Activated T-cell treated with anti-CD3 and anti-CD28 coated beads, Interleukin-2, amount 50 U/mL, for 24 hours (primary cell): Measurements from ENCODE around the gene NDUFB10.
"Not testable (repeated sequence)": the region's sequence is repeated elsewhere in the genome, so short reads cannot be mapped to it uniquely, and the experiment has no call there.

Experiments used
- DNase-seq: peaks from one replicate; pipeline ENCODE4 v3.0.0-alpha.2; 2020
- H3K27ac Mint-ChIP-seq: 2 replicates; pipeline ENCODE4 v1.8.0; 2020; ENCODE audit warnings: mild to moderate bottlenecking, mixed read lengths
- H3K27me3 Mint-ChIP-seq: 2 replicates; pipeline ENCODE4 v1.8.0; 2020; ENCODE audit warnings: mixed read lengths
- H3K36me3 Mint-ChIP-seq: 2 replicates; pipeline ENCODE4 v1.8.0; 2020; ENCODE audit warnings: low read depth, mixed read lengths
- H3K4me1 Mint-ChIP-seq: 2 replicates; pipeline ENCODE4 v1.8.0; 2020; ENCODE audit warnings: low read depth, mixed read lengths
- H3K4me3 Mint-ChIP-seq: 2 replicates; pipeline ENCODE4 v1.8.0; 2020; ENCODE audit warnings: mild to moderate bottlenecking, moderate library complexity, mixed read lengths
- H3K9me3 Mint-ChIP-seq: 2 replicates; pipeline ENCODE4 v1.8.0; 2020; ENCODE audit warnings: mixed read lengths

The NDUFB10 gene

DNA sequence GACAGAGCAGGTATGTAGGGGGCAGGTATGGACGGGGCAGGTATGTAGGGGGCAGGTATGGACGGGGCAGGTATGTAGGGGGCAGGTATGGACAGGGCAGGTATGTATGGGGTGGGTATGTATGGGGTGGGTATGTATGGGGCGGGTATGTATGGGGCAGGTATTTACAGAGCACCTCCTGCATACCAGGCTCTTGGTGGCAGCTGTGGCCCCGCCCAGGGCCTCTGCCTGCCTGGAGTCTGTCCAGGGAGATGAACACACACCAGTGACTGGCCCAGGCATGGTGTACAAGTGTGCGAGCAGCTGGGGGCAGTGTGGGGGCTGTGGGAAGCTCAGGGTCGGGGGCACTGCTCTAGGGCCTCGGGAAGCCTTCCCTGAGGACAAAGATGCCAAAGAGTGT, 9.3 kb upstream of the NDUFB10 start:
- no peak for DNase-seq
- no peaks in the 10 kb centered on the region for H3K36me3 Mint-ChIP-seq

DNA sequence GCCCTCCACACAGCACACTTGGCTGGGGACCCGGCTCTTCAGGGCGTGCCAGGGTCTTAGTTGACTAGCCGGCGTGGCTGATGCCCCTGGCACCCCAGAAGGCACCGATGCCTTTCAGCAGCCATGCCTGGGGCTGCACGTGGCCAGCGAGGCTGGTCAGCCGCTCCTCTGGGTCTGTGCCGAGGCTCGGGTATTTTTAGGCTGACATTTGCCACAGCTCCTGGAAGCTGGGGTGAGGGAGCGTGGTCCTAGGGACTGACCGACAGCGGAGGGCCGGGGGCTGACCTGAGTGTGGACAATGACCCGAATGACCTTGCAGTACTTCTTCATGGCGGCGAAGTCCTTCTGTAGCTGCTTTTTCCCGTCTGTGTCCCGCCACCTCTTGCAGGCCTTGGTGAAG, 8.8 kb upstream of the NDUFB10 start:
- Mint-ChIP-seq H3K27me3 (no peaks in the 10 kb centered on the region), H3K4me1 (no peaks in the 10 kb centered on the region), H3K36me3 (no peaks in the 10 kb centered on the region), H3K4me3 (no peak overlapping the region), H3K9me3 (no peaks in the 10 kb centered on the region), H3K27ac (no peak overlapping the region)
- DNase-seq: no peak

More for the DNA sequence above, 9.3 kb upstream of the NDUFB10 start:
- Mint-ChIP-seq H3K9me3 (no peaks in the 10 kb centered on the region), H3K4me3 (no peak overlapping the region), H3K27me3 (no peaks in the 10 kb centered on the region), H3K27ac (no peak overlapping the region), H3K4me1 (no peaks in the 10 kb centered on the region)

DNA sequence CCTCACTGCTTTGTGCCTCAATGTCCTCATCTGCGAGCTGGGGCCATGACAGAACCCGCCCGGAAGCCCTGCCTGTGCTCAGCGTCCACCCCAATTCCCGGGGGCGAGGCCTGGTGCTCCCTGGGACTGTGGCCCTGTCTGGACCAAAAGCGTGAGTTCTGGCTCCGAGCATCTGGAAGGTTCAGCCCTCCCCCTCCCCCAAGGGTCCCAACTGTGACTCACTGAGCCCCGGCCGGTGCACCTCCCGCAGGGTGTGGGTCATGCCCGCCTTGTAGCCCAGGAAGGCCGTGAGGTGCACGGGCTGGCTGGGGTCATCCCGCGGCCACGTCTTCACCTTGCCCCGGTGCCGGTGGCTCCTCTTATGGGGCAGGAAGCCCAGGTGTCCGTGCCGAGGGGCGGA, 5.6 kb upstream of the NDUFB10 start:
- Mint-ChIP-seq H3K4me3 (no peak overlapping the region), H3K9me3 (no peaks in the 10 kb centered on the region), H3K36me3 (no peaks in the 10 kb centered on the region), H3K4me1 (peaks cover 2% of the 10 kb centered on the region), H3K27ac (no peak overlapping the region), H3K27me3 (no peaks in the 10 kb centered on the region)
- DNase-seq: no peak

DNA sequence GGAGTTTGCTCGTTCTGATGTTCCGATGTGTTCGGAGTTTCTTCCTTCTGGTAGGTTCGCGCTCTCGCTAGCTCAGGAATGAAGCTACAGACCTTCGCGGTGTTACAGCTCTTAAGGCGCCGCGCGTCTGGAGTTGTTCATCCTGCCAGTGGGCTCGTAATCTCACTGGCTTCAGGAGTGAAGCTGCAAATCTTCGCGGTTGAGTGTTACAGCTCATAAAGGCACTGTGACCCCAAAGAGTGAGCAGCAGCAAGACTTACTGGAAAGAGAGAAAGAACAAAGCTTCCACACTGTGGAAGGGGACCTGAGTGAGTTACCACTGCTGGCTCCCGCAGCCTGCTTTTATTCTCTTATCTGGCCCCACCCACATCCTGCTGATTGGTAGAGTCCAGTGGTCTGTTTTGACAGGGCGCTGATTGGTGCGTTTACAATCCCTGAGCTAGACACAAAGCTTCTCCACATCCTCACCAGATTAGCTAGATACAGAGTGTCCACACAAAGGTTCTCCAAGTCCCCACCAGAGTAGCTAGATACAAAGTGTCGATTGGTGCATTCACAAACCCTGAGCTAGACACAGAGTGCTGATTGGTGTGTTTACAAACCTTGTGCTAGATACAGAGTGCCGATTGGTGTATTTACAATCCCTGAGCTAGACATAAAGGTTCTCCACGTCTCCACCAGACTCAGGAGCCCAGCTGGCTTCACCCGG, 1.8 kb upstream of the NDUFB10 start:
- H3K27ac Mint-ChIP-seq, DNase-seq, H3K27me3 Mint-ChIP-seq, H3K4me3 Mint-ChIP-seq, H3K9me3 Mint-ChIP-seq: not testable (repeated sequence)
- H3K36me3 Mint-ChIP-seq: peaks cover 32% of the 10 kb centered on the region
- H3K4me1 Mint-ChIP-seq: peaks cover 29% of the 10 kb centered on the region

DNA sequence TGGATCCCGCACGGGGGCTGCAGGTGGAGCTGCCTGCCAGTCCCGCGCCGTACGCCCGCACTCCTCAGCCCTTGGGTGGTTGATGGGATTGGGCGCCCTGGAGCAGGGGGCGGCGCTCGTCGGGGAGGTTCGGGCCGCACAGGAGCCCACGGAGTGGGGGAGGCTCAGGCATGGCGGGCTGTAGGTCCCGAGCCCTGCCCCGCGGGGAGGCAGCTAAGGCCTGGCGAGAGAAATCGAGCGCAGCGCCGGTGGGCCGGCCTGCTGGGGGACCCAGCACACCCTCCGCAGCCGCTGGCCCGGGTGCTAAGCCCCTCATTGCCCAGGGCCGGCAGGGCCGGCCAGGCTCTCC, 1.2 kb upstream of the NDUFB10 start:
- peaks cover 37% of the 10 kb centered on the region for H3K36me3 Mint-ChIP-seq
- H3K9me3 Mint-ChIP-seq, H3K27me3 Mint-ChIP-seq, H3K4me3 Mint-ChIP-seq, H3K27ac Mint-ChIP-seq, DNase-seq: not testable (repeated sequence)
- peaks cover 34% of the 10 kb centered on the region for H3K4me1 Mint-ChIP-seq

DNA sequence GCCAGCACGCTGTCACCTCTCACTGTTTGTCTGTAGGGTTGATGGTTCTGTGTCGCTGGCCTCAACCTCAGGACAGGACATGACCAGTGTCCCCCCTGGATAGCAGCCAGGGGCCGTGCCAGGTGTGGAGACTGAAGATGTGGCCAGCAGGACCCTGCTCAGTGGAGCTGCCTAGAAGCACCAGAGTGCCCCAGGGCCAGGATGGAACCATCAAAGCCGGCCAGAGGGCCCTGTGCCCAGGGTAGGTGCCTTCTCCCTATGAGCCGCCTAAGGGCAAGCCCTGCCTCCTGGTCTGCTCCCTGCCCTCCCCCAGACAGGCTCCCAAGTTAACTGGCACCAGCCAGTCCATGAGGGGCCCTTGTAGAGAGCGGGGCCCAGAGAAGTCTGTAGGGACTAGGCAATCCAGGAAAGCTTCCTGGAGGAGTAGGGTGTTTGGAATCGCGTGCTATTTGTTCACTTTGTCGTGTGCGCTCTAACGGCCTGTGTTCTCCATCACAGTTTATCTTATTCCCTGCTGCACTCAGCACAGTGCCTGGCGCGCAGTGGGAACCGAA, 546 bp upstream of the NDUFB10 start:
- peak overlapping the region; percentile 94 for H3K27ac Mint-ChIP-seq
- no peaks in the 10 kb centered on the region for H3K9me3 Mint-ChIP-seq
- no peak for DNase-seq
- no peaks in the 10 kb centered on the region for H3K27me3 Mint-ChIP-seq
- peaks cover 44% of the 10 kb centered on the region for H3K36me3 Mint-ChIP-seq
- peaks cover 37% of the 10 kb centered on the region for H3K4me1 Mint-ChIP-seq
- peak overlapping the region; percentile 87 for H3K4me3 Mint-ChIP-seq

DNA sequence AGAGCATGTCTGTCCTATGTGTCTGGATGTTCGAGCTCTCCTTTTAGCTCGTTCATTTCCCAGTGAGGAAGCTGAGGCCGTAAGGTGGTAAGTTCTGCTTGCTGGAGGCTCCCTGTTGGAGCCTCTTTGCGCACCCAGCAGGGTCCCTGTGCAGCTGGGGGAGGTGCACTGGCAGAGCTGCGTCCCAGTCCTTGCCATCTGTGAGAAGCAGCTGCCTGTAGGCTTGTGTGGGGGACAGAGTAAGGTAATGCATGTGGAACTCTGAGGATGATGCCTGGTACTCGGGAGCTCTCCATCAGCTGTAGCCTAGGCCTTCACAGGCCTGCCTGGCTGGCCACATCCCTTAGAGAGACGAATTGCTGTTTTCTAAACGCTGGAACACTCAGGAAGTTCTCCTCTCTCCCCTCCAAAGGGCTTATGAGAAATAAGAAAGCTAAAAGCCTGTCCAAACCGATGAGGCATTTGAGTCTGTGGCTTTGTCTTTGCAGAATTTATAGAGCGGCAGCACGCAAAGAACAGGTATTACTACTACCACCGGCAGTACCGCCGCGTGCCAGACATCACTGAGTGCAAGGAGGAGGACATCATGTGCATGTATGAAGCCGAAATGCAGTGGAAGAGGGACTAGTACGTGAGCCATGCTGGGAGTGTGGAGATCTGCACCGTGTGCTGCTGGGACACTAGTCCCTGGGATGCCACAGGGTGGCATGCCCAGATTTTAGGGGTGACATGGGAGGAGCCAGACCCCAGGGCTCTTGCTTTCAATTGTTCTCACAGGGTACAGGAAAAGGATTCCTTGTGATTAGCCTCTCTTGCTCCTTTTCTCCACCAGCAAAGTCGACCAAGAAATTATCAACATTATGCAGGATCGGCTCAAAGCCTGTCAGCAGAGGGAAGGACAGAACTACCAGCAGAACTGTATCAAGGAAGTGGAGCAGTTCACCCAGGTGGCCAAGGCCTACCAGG, 1.6 kb downstream of the NDUFB10 start:
- DNase-seq: peak; percentile 77
- Mint-ChIP-seq H3K36me3 (peaks cover 64% of the 10 kb centered on the region), H3K4me3 (peak overlapping the region; percentile 87), H3K4me1 (peaks cover 43% of the 10 kb centered on the region), H3K27me3 (no peaks in the 10 kb centered on the region), H3K27ac (peak overlapping the region; percentile 94), H3K9me3 (no peaks in the 10 kb centered on the region)

DNA sequence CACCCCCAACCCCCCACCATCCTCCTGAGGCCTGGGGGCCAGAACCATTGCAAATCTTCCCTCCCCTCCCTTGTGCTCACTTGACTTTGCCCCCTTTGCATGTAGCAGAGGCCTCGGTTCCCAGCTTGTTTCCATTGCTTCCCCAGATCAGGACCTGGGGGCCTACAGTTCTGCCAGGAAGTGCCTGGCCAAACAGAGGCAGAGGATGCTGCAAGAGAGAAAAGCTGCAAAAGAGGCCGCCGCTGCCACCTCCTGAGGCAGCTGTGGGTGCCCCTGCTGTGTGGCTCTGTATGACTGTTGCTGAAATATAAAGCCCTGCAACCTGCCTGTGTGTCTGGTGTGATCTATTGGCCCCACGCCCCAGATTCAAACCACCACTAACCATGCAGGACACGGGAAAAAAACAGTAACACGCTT, 2.3 kb downstream of the NDUFB10 start:
- peaks cover 65% of the 10 kb centered on the region for H3K36me3 Mint-ChIP-seq
- H3K4me1 Mint-ChIP-seq: peaks cover 43% of the 10 kb centered on the region
- peak overlapping the region; percentile 87 for H3K4me3 Mint-ChIP-seq
- H3K27me3 Mint-ChIP-seq: no peaks in the 10 kb centered on the region
- DNase-seq: peak; percentile 63
- no peaks in the 10 kb centered on the region for H3K9me3 Mint-ChIP-seq
- H3K27ac Mint-ChIP-seq: peak overlapping the region; percentile 94

DNA sequence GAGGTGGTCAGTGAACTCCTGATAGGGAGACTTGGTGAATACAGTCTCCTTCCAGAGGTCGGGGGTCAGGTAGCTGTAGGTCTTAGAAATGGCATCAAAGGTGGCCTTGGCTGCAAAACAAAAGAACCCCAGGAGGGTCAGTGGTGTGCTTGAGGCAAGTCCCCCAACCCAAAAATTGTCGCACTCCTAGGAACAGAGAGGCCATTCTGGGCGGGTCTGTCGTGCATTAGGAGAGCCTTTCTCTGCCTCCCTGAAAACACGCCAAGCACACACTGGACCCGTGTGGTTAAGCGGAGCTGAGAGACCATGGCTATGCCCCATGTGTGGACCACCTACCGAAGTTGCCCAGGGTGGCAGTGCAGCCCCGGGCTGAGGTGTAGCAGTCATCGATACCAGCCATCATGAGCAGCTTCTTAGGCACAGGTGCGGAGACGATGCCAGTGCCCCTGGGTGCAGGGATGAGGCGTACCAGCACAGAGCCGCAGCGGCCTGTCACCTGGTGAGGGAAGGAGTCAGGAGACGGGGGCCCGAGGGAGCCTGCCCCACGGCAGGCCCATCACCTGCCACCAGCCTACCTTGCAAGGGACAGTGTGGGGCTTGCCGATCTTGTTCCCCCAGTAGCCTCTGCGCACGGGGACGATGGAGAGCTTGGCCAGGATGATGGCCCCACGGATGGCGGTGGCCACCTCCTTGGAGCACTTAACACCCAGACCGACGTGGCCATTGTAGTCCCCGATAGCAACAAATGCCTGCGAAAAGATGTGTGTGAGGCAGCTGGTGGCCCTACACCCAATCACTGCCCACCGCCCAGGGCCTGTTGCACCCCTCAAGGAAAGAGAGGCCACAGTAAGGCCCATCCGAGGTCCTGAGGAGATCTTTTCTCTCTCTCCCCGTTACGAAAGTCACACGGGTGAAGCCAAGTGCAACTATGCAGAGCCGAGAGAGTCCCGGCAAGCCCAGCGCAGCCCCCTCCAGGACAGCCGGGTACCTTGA, 3.1 kb downstream of the NDUFB10 start:
- H3K27me3 Mint-ChIP-seq, H3K9me3 Mint-ChIP-seq: not testable (repeated sequence)
- peak; percentile 50 for DNase-seq
- Mint-ChIP-seq H3K27ac (peak overlapping the region; percentile 94), H3K36me3 (peaks cover 72% of the 10 kb centered on the region), H3K4me1 (peaks cover 43% of the 10 kb centered on the region), H3K4me3 (peak overlapping the region; percentile 87)

DNA sequence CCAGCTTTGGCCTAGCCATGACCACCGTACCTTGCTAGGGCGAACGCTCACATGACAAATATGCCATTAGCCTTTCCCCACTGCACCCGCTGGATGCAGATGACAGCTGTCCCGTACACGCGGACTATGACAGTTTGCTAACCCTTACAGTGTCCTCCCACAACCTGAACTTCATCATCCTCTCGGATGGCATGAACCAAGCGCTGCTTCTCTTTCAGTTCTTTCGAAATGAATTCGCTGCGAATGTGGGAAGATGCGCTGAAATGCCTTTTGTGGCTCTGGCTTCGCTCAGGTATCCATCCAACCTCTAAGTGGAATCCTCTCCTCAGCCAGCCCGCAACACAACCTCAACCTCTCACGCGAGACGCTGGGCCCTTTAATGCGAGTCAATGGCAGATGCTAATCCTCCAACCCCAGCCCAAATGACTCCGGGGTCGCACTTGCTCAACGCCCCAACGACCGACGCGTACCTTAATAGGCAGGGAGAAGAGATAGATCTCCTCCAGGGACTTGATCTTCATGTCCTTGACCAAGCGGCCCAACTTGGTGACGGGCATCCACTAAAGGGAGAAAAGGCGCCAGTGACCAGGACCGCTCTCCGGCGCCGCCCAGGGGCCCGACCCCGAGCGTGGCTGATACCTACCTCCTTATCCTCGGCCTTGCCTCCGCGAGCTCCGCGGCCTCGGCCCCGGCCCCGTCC, 4.6 kb downstream of the NDUFB10 start:
- Mint-ChIP-seq H3K36me3 (peaks cover 81% of the 10 kb centered on the region), H3K27me3 (no peaks in the 10 kb centered on the region), H3K27ac (peak overlapping the region; percentile 94), H3K4me1 (peaks cover 39% of the 10 kb centered on the region), H3K9me3 (no peaks in the 10 kb centered on the region), H3K4me3 (peak overlapping the region; percentile 87)
- no peak for DNase-seq

DNA sequence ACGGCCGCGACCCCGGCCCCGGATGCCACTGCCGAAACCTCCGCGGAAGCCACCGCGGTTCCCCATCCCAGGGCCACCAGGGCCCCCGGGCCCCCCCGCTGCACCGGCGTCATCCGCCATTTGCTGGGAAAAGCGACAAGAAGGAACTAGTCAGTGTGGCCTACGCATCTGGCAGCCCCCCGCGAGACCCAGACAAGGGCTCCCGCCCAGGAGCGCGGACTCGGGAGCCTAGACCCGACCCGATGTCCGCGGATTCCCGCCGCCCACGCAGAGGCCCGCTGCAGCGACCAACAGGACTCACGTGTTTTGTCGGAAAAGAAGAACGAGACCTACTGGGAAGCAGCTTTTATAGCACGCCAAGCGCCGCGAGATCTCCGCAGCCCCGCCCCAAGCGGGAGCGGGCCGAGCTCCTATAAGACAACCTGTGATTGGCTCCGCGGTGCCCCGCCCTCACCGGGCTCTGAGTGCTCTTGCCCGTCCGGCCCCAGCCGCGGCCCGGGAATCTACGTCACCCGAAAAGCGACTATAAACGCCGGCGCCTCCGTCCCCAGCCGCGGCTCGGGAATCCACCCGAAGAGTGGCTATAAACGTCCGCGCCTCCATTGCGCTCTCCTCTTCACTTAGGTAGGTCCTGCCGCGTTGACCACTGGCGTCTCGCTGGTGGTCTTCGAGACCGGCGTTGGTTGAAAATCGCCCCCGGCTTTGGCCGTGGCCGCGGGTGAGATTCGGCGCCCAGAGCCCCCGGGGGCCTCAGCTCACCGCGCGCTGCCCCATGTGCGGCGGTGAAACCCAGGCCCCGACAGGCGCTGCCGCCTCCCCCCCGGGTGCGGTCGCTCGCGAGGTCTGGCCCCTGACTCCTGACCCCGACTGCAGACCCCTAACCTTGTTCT, 5.4 kb downstream of the NDUFB10 start, which contains the start of gene RPS2:
Gene RPS2 (minus strand): TSS at position 321 of the 890 bp plus-strand sequence. CDS start 201 bp downstream, at position 120.
- Mint-ChIP-seq H3K4me1 (peaks cover 37% of the 10 kb centered on the region), H3K36me3 (peaks cover 77% of the 10 kb centered on the region), H3K27ac (peak within 1 kb of the TSS; percentile 94), H3K4me3 (peak within 1 kb of the TSS; percentile 87), H3K9me3 (no peaks in the 10 kb centered on the region), H3K27me3 (no peaks in the 10 kb centered on the region)
- DNase-seq: peak; percentile 99

DNA sequence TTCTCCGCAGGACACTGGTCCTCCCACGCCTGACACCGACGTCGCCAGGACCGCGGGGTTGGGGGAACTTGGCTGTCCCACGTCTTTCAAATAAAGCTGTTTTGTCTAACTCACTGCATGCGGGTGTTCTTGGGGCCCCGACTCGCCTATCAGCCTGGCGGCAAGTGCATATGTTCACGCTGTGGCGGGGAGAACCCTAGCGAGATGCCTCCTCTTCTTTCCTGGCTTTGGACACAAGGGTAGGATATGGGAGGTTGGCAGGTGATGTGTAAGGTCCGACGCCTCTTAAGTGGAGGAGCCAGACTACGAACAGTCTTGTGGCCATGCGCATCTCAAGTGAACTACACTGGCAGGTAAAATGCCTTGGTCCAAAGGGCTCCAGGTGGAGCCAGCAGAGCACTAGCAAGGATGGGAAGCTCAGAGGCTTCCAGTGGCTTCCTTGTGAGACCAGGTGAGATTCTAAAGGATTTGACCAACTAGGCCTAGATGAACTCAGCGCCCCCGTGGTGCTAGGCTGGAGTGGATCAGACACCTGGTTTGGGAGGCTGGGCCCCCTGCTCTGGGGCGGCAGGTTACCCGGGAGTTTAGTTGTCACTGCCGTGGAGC, 6.2 kb downstream of the NDUFB10 start:
- Mint-ChIP-seq H3K4me1 (peaks cover 37% of the 10 kb centered on the region), H3K36me3 (peaks cover 71% of the 10 kb centered on the region)

More for the DNA sequence above, 6.2 kb downstream of the NDUFB10 start:
- DNase-seq: no peak
- peak overlapping the region; percentile 87 for H3K4me3 Mint-ChIP-seq
- peak overlapping the region; percentile 94 for H3K27ac Mint-ChIP-seq
- H3K27me3 Mint-ChIP-seq: no peaks in the 10 kb centered on the region
- no peaks in the 10 kb centered on the region for H3K9me3 Mint-ChIP-seq
